Measurements from ENCODE around the gene ZNF581.

Gene ZNF581

GRCh38 chr19:55619286-55619685, 24.2 kb upstream of the ZNF581 start:
- Histone ChIP-seq H4K20me1 (ENCODE audit: insufficient read depth, low read length) (0 out of 2 replicates have a peak, but pooled peaks cover 3% of the 10 kb centered on the region), H3K4me1 (ENCODE audit: low read length) (peaks cover 5% of the 10 kb centered on the region; the same call in 1 of the 2 replicates), H2AFZ (ENCODE audit: low read depth, low read length) (no peak overlapping the region), H3K4me3 (ENCODE audit: low read length) (no peak overlapping the region), H3K27me3 (ENCODE audit: low read depth, low read length) (no peaks in the 10 kb centered on the region), H3K9me3 (ENCODE audit: insufficient read depth, low read length) (no peaks in the 10 kb centered on the region), H3K79me2 (ENCODE audit: low read length) (no peaks in the 10 kb centered on the region; the same call in 1 of the 2 replicates), H3K4me2 (ENCODE audit: low read length) (no peak overlapping the region), H3K27ac (ENCODE audit: low read length) (no peak overlapping the region), H3K9ac (ENCODE audit: low read length) (no peak overlapping the region), H3K36me3 (replicated peaks; ENCODE audit: low read depth, low read length) (peaks cover 37% of the 10 kb centered on the region)
- no peak for TF ChIP-seq EZH2phosphoT487 (IDR thresholded peaks at IDR 0.05; ENCODE audit: low read depth)
- no peak for TF ChIP-seq CTCF (IDR thresholded peaks at IDR 0.05; ENCODE audit: low read depth, low read length)

- Histone ChIP-seq H3K4me1 (ENCODE audit: low read length) (peaks cover 10% of the 10 kb centered on the region), H3K4me2 (ENCODE audit: low read length) (no peak overlapping the region)
- TF ChIP-seq CTCF (IDR thresholded peaks at IDR 0.05; ENCODE audit: low read depth, low read length): no peak
- TF ChIP-seq EZH2phosphoT487 (IDR thresholded peaks at IDR 0.05; ENCODE audit: low read depth): no peak
These were observed 22.8 kb upstream of the ZNF581 start for GRCh38 chr19:55620410-55621204.

GRCh38 chr19:55621205-55621672, 22.2 kb upstream of the ZNF581 start:
- H3K27ac ChIP-seq (ENCODE audit: low read length): no peak overlapping the region
- no peak overlapping the region for H3K9ac ChIP-seq (ENCODE audit: low read length)
- no peak overlapping the region for H2AFZ ChIP-seq (ENCODE audit: low read depth, low read length)
- H3K79me2 ChIP-seq (ENCODE audit: low read length): no peaks in the 10 kb centered on the region
- H3K9me3 ChIP-seq (ENCODE audit: insufficient read depth, low read length): no peaks in the 10 kb centered on the region
- H3K4me2 ChIP-seq (ENCODE audit: low read length): no peak overlapping the region
- peaks cover 22% of the 10 kb centered on the region for H3K36me3 ChIP-seq (replicated peaks; ENCODE audit: low read depth, low read length)
- no peak overlapping the region for H3K4me3 ChIP-seq (ENCODE audit: low read length)
- no peaks in the 10 kb centered on the region for H3K27me3 ChIP-seq (ENCODE audit: low read depth, low read length)
- 0 out of 2 replicates have a peak, but pooled peaks cover 3% of the 10 kb centered on the region for H4K20me1 ChIP-seq (ENCODE audit: insufficient read depth, low read length)
- TF ChIP-seq CTCF (IDR thresholded peaks at IDR 0.05; ENCODE audit: low read depth, low read length) (no peak), EZH2phosphoT487 (IDR thresholded peaks at IDR 0.05; ENCODE audit: low read depth) (no peak)
- H3K4me1 ChIP-seq (ENCODE audit: low read length): peaks cover 14% of the 10 kb centered on the region

More at GRCh38 chr19:55620410-55621204, 22.8 kb upstream of the ZNF581 start:
- Histone ChIP-seq H3K9me3 (ENCODE audit: insufficient read depth, low read length) (no peaks in the 10 kb centered on the region), H4K20me1 (ENCODE audit: insufficient read depth, low read length) (0 out of 2 replicates have a peak, but pooled peaks cover 3% of the 10 kb centered on the region), H3K27me3 (ENCODE audit: low read depth, low read length) (no peaks in the 10 kb centered on the region), H3K4me3 (ENCODE audit: low read length) (no peak overlapping the region), H3K36me3 (replicated peaks; ENCODE audit: low read depth, low read length) (peaks cover 28% of the 10 kb centered on the region), H2AFZ (ENCODE audit: low read depth, low read length) (no peak overlapping the region), H3K9ac (ENCODE audit: low read length) (no peak overlapping the region), H3K27ac (ENCODE audit: low read length) (no peak overlapping the region), H3K79me2 (ENCODE audit: low read length) (no peaks in the 10 kb centered on the region; the same call in 1 of the 2 replicates)

- peaks cover 18% of the 10 kb centered on the region for H3K36me3 ChIP-seq (replicated peaks; ENCODE audit: low read depth, low read length)
- no peak overlapping the region for H3K9ac ChIP-seq (ENCODE audit: low read length)
These were observed 21.7 kb upstream of the ZNF581 start for GRCh38 chr19:55621673-55622231.

More at GRCh38 chr19:55621673-55622231, 21.7 kb upstream of the ZNF581 start:
- TF ChIP-seq EZH2phosphoT487 (IDR thresholded peaks at IDR 0.05; ENCODE audit: low read depth) (no peak), CTCF (IDR thresholded peaks at IDR 0.05; ENCODE audit: low read depth, low read length) (no peak)
- Histone ChIP-seq H2AFZ (ENCODE audit: low read depth, low read length) (no peak overlapping the region), H4K20me1 (ENCODE audit: insufficient read depth, low read length) (0 out of 2 replicates have a peak, but pooled peaks cover 3% of the 10 kb centered on the region), H3K4me3 (ENCODE audit: low read length) (no peak overlapping the region), H3K4me2 (ENCODE audit: low read length) (no peak overlapping the region), H3K27ac (ENCODE audit: low read length) (no peak overlapping the region), H3K27me3 (ENCODE audit: low read depth, low read length) (no peaks in the 10 kb centered on the region), H3K4me1 (ENCODE audit: low read length) (peaks cover 19% of the 10 kb centered on the region), H3K79me2 (ENCODE audit: low read length) (no peaks in the 10 kb centered on the region), H3K9me3 (ENCODE audit: insufficient read depth, low read length) (no peaks in the 10 kb centered on the region)

Data from OCI-LY3 (cell line).